Measurements from ENCODE around the gene GRPEL1.

Gene GRPEL1

GRCh38 chr4:7062816-7063215 lies 5.0 kb downstream of the GRPEL1 start:
- DNase-seq: no peak

GRCh38 chr4:7061815-7062214 lies 6.0 kb downstream of the GRPEL1 start:
- DNase-seq: no peak

GRCh38 chr4:7060346-7061150 lies 7.3 kb downstream of the GRPEL1 start:
- DNase-seq: no peak

GRCh38 chr4:7059662-7060061 lies 8.2 kb downstream of the GRPEL1 start:
- no peak for DNase-seq

- DNase-seq: no peak
These were observed 9.1 kb downstream of the GRPEL1 start for GRCh38 chr4:7058792-7059191.

- DNase-seq: no peak
These were observed 11.9 kb downstream of the GRPEL1 start for GRCh38 chr4:7055990-7056325.

- DNase-seq: no peak
These were observed 12.5 kb downstream of the GRPEL1 start for GRCh38 chr4:7055111-7055989.

- no peak for DNase-seq
These were observed 13.6 kb downstream of the GRPEL1 start for GRCh38 chr4:7054106-7054880.

- no peak for DNase-seq
These were observed 14.7 kb downstream of the GRPEL1 start for GRCh38 chr4:7052923-7053715.

- DNase-seq: no peak
These were observed 15.6 kb downstream of the GRPEL1 start for GRCh38 chr4:7052313-7052712.

- DNase-seq: no peak
These were observed 16.0 kb downstream of the GRPEL1 start for GRCh38 chr4:7051905-7052304.

GRCh38 chr4:7051144-7051495 lies 16.7 kb downstream of the GRPEL1 start:
- DNase-seq: no peak

GRCh38 chr4:7050481-7051143 lies 17.3 kb downstream of the GRPEL1 start:
- DNase-seq: no peak

GRCh38 chr4:7049739-7050138 lies 18.1 kb downstream of the GRPEL1 start:
- no peak for DNase-seq

- no peak for DNase-seq
These were observed 18.6 kb downstream of the GRPEL1 start for GRCh38 chr4:7049295-7049694.

GRCh38 chr4:7048642-7049041 lies 19.2 kb downstream of the GRPEL1 start:
- no peak for DNase-seq

- no peak for DNase-seq
These were observed 20.9 kb downstream of the GRPEL1 start for GRCh38 chr4:7046971-7047370.

GRCh38 chr4:7045961-7046921 lies 21.6 kb downstream of the GRPEL1 start:
- no peak for DNase-seq

- DNase-seq: no peak
These were observed 22.3 kb downstream of the GRPEL1 start for GRCh38 chr4:7045553-7045952.

- DNase-seq: no peak
These were observed 23.5 kb downstream of the GRPEL1 start for GRCh38 chr4:7044137-7044930.
